Measurements from ENCODE around the gene S100A3. TPM values are rescaled to one million over a fixed set of nuclear protein-coding genes. Genes with fewer than 3 reads are reported as not detected.

The S100A3 gene
- total RNA-seq, 4 donors from 2014 or later = 1.7 to 3.2 (median 2.7) TPM; not detected in 1

DNA sequence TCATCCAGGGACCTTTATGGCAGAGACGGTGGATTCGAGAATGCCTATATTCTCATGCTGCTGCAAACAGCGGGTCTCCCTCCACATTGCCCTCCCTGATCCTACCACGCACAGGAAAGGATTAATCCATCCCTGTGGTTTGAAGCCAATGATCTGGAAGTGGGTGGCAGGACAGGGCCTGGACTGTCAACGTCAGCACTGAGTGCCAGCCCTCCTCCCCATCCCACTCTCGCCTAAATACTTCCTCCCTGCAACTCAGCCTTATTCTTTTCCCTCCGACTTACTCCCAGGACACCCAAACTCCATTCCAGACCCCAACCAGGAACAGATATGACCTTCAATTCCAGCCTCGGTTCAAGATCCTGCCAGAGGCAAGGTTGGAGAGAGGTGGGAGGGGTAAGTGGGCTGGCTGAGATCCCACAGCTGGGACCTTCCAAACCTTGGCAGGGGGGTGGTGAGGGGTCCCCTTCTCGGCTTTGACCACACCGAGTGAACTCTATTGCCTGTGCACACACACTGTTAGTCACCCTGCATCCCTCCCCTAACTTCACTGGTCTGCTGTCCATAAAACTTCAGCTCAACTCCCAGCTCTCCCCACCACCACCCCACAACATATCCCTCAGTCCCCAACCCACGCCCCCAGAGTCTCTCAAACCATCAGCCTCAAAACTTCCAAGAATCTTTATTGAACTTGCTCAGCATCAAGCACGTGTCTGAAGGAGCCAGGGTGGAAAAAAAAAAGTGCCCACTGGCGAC lies 5.9 kb downstream of the S100A3 start:
- TF ChIP-seq CTCF (IDR thresholded peaks at IDR 0.05) = no peak
- DNase-seq (ENCODE audit: low spot score) (no peak), ATAC-seq (ENCODE audit: low FRiP score) (no peak)

DNA sequence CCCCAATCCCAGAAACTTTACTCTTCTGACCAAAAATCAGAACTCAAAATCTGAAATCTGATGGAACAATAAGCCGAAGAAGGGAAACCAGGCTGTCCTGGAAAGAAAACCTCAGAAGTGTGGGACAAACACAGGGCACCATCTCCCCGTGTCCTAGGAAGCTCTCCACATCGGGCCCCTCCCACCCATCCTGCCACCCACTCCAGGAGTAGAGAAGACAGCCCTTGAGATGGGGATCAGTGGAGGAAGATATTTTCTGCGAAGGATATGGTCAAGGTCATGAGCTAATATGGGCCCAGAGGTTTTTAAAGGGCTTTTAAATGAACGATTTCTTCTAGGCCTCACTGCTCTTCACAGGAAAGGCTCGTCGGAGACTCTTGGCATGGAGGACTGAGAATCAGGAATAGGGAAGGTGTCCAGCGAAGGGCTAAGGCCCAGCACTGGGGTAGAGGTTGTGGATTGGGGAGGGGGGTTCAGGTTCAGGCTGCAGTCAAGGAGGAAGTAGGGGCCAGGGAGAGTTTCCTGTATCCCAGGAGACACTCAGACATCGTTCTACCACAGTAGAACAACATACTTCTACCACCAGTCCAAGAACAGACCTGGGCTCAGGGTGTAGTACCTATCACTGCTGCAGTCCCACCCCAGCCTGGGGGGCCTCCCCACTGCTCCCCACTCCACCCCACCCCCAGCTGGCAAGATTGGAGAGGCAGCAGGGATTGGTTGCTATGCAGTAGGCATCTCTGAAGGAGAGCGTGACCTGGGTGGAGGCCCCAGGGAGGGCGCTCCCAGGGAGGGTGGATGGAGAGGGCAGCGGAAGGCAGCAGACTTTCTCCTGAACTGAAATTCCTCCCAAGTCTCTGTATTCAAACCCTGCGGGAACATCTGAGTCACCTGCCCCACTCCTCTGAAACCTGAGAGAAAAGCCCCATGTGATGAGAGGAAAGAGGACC lies 7.1 kb downstream of the S100A3 start:
- no peak for TF ChIP-seq CTCF (IDR thresholded peaks at IDR 0.05)
- no peak for ATAC-seq (ENCODE audit: low FRiP score)
- no peak for DNase-seq (ENCODE audit: low spot score)

GRCh38 chr1:153540394-153541361 lies 8.4 kb downstream of the S100A3 start, which contains the start of gene S100A5:
TSS of gene S100A5 (minus strand) at chr1:153540934. CDS start at chr1:153540191, 743 bp downstream.
- DNase-seq (ENCODE audit: low spot score) (no peak), ATAC-seq (ENCODE audit: low FRiP score) (no peak)
- TF ChIP-seq CTCF (IDR thresholded peaks at IDR 0.05) = no peak

DNA sequence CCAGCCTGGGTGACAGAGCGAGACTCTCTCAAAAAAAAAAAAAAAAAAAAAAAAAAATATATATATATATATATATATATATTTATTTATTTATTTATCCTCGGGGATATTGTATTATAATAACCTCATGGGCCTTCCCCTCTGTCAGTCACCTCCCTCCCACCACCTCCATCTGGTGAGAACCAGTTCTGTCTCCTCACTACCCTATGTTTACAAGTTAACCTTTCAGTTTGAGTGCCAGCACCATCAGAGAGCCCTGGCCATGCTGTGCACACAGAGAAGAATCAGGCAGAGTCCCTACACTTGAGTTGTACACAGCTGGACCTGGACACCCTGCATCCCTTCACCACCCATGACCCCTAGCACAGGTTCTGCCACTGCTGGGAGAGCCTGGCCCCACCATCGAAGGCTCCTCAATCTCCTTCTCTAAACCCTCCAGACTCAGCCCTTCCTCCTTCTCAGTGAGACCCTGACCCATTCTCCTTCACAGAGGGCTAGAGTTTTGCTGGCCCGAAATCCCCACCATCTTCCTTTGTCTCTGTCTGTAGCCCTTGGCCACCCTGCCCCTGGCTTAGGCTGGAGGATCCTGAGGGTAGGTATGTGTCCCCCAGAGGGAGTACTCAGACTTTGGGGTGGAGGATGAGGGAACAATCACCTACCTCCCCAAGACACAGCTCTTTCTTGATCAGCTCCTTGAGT lies 9.5 kb downstream of the S100A3 start:
- ATAC-seq (ENCODE audit: low FRiP score) (no peak), DNase-seq (ENCODE audit: low spot score) (no peak)
- no peak for TF ChIP-seq CTCF (IDR thresholded peaks at IDR 0.05)

GRCh38 chr1:153538315-153538821 lies 10.7 kb downstream of the S100A3 start:
- ATAC-seq (ENCODE audit: low FRiP score) (no peak), DNase-seq (ENCODE audit: low spot score) (no peak)
- TF ChIP-seq CTCF (IDR thresholded peaks at IDR 0.05) = no peak

GRCh38 chr1:153537376-153537730 lies 11.7 kb downstream of the S100A3 start:
- ATAC-seq (ENCODE audit: low FRiP score) (no peak), DNase-seq (ENCODE audit: low spot score) (no peak)
- no peak for TF ChIP-seq CTCF (IDR thresholded peaks at IDR 0.05)

Measured in omental fat pad (tissue), 4 donors.